IPS-18c (cell line): ENCODE measurements around the gene IP6K1.
"Not testable (repeated sequence)": the region's sequence is repeated elsewhere in the genome, so short reads cannot be mapped to it uniquely, and the experiment has no call there.

Experiments used
- H3K4me3 ChIP-seq: 2 replicates; pipeline ENCODE4 v1.7.0; 2013; ENCODE audit warnings: low read depth, mild to moderate bottlenecking, low read length, moderate library complexity; ENCODE audit not compliant: insufficient read depth
- H3K9me3 ChIP-seq: one replicate; pipeline ENCODE4 v1.6.1; 2013; ENCODE audit warnings: mild to moderate bottlenecking, low read length, moderate library complexity; ENCODE audit not compliant: control insufficient read depth, insufficient read depth

Gene IP6K1

GRCh38 chr3:49779358-49780079, 6.8 kb downstream of the IP6K1 start:
- no peaks in the 10 kb centered on the region for H3K9me3 ChIP-seq
- no peak overlapping the region for H3K4me3 ChIP-seq

GRCh38 chr3:49776101-49776500, 10.2 kb downstream of the IP6K1 start:
- not testable (repeated sequence) for H3K9me3 ChIP-seq, H3K4me3 ChIP-seq

- Histone ChIP-seq H3K9me3 (no peaks in the 10 kb centered on the region), H3K4me3 (no peak overlapping the region)
Observed at GRCh38 chr3:49775538-49775937, 10.8 kb downstream of the IP6K1 start.

DNA sequence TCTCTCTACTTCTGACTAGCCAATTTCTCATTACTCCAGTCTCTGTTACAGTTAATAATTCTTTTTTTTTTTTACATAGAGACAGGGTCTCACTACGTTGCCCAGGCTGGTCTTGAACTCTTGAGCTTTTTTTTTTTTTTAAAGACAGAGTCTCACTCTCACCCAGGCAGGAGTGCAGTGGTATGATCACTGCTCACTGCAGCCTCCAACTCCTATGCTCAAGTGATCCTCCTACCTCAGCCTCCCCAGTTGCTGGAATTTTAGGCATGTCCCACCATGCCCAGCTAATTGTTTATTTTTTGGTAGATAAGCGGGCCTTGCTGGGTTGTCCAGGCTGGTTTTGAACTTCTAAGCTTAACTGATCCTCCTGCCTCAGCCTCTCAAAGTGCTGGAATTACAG, 13.6 kb downstream of the IP6K1 start:
- no peaks in the 10 kb centered on the region for H3K9me3 ChIP-seq
- no peak overlapping the region for H3K4me3 ChIP-seq

DNA sequence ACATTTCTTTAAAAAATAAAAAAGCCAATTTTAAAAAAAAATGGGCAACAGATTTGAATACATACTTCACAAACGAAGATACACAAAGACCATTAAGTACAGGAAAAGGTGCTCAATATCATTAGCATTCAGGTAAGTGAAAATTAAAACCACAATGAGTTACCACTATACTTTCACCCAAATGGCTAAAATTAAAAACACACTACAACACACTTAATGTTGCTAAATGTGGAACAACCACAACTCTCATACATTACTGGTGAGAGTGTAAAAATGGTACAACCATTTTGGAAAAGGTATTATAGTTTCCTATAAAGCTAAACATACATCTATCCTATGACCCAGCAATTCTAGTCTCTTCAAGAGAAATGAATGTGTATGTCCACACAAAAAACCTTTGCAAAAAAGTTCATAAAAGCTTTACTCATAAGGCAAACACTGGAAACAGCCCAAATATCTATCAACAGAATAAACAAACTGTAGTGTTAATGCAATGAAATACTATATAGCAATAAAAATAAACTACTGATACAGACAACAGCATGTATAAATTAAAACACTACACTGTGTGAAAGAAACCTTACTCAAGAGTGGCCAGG, 14.9 kb downstream of the IP6K1 start:
- Histone ChIP-seq H3K9me3 (no peaks in the 10 kb centered on the region), H3K4me3 (no peak overlapping the region)

DNA sequence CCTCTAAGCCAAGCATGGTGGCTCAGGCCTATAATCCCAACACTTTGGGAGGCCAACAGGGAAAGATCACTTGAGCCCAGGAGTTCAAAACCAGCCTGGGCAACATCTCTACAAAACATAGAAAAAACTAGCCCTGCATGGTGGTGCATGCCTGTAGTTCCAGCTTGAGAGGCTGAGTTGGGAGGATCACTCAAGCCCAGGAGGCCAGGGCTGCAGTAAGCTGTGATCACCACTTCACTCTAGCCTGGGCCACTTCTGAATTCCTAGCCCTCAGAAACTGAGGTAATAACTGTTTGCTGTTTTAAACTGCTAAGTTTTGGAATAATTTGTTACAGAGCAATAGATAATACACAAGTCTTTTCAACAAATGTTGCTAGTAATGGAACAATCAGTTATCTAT, 16.4 kb downstream of the IP6K1 start:
- no peak overlapping the region for H3K4me3 ChIP-seq
- no peaks in the 10 kb centered on the region for H3K9me3 ChIP-seq

GRCh38 chr3:49769286-49769915, 16.9 kb downstream of the IP6K1 start:
- Histone ChIP-seq H3K9me3 (no peaks in the 10 kb centered on the region), H3K4me3 (no peak overlapping the region)

GRCh38 chr3:49763981-49764380, 22.4 kb downstream of the IP6K1 start:
- Histone ChIP-seq H3K9me3 (no peaks in the 10 kb centered on the region), H3K4me3 (no peak overlapping the region)

GRCh38 chr3:49761661-49762060, 24.7 kb downstream of the IP6K1 start:
- Histone ChIP-seq H3K4me3 (no peak overlapping the region), H3K9me3 (no peaks in the 10 kb centered on the region)

- no peaks in the 10 kb centered on the region for H3K9me3 ChIP-seq
- H3K4me3 ChIP-seq = no peak overlapping the region
Observed at GRCh38 chr3:49759226-49759625, 27.1 kb downstream of the IP6K1 start.

DNA sequence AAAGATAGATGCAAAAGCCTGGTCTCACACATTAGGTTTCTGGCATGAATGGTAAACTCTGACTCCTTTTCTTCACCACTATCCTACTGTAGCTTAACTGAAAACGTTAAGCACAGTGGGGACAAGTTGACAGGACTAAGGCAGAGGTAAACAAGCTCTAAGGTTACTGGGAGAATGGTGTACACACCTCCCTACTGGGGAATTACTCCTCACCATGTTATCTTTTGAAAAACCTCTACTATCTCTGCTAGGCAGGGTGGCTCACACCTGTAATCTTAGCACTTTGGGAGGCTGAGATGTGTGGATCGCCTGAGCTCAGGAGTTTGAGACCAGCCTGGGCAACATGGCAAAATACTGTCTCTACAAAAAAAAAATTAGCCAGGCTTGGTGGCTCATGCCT, 29.1 kb downstream of the IP6K1 start:
- H3K9me3 ChIP-seq = no peaks in the 10 kb centered on the region
- H3K4me3 ChIP-seq = no peak overlapping the region

GRCh38 chr3:49756036-49756435, 30.3 kb downstream of the IP6K1 start:
- Histone ChIP-seq H3K4me3 (no peak overlapping the region), H3K9me3 (no peaks in the 10 kb centered on the region)

DNA sequence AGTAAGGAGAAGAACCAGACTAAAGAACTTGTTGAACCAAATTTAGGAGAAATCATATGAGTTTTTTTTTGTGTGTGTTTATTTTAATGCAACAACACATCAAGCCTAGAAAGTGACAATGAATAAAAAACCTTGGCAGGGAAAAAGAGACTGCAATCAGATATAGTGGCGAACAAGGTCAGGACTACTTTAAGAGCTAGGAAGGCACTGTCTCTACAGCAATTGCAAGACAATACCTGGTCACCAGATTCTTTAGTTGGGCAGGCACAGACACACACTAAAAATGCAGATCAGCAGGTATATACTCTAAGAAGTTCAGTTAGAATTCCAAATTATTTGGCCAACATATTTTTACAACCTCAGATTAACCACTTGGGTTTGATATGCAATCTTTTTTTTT, 31.8 kb downstream of the IP6K1 start:
- Histone ChIP-seq H3K9me3 (no peaks in the 10 kb centered on the region), H3K4me3 (no peak overlapping the region)

DNA sequence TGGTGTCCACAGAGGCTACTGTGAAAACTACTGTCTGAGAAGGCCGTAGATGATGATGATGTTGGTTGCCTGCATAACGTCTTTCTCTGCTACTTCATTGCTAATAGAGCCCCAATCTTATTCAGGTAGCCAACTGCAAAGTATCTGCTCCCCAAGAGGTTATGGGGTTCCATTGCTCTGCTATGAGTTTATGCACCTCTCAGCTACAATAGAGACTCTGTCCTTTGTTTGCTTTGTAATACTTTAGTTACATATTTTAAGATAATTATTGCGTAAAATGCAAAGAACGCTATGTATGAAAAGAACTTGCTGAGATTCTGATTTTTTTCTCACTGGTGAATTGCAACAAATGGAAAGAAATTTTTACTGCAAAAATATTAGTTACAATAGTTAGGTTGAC, 34.8 kb downstream of the IP6K1 start:
- Histone ChIP-seq H3K9me3 (no peaks in the 10 kb centered on the region), H3K4me3 (no peak overlapping the region)

DNA sequence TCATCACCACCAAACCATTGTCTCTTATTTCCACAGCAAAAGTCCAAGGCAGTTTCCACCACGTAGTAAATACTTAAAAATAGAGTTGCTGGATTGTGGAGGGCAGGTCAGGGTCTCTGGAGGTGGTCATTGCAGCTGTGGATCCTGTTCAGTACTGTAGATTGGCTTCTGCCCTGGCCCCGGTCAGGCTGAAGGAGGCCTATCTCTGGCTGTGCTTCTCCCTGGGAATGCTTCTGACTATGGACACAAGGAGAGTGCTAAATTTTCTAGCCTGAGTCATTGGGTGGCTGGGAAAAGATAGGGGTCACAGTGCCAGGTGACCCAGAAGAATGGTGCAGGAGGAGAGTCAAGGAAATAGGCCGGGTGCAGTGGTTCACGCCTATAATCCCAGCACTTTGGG, 36.3 kb downstream of the IP6K1 start:
- no peaks in the 10 kb centered on the region for H3K9me3 ChIP-seq
- no peak overlapping the region for H3K4me3 ChIP-seq

DNA sequence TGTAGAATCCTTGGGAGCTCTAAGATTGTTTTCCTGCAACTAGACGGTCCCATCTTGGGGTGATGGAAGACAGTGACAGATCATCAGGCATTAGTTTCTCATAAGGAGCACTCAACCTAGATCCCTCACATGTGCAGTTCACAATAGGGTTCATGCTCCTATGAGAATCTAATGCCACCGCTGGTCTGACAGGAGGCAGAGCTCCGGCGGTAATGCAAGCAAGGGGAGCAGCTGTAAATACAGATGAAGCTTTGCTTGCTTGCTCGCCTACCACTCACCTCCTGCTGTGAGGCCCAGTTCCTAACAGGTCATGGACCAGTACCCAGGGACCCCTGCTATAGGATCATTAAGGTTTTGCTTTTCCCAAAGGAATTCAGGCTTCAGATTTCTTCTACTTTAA, 37.5 kb downstream of the IP6K1 start:
- H3K4me3 ChIP-seq, H3K9me3 ChIP-seq: not testable (repeated sequence)

- H3K9me3 ChIP-seq = no peaks in the 10 kb centered on the region
- H3K4me3 ChIP-seq = no peak overlapping the region
Observed at GRCh38 chr3:49747792-49748480, 38.4 kb downstream of the IP6K1 start.

DNA sequence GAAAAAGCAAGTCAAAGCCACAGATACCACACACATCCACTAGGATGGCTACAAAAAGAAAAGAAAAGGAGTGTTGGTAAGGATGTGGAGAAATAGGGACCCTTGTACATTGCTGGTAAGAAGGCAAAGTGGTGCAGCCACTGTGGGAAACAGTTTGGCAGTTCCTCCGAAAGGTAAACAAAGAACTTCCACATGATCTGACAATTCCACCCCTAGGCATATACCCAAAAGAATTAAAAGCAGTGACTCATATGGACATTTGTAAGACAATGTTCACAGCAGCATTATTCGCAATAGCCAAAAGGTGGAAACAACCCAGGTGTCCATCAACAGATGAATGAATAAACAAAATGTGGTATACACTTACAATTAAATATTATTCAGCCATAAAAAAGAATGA, 40.4 kb downstream of the IP6K1 start:
- Histone ChIP-seq H3K4me3 (no peak overlapping the region), H3K9me3 (no peaks in the 10 kb centered on the region)
